GM12878 (cell line): Measurements from ENCODE around the gene SHPK. TPM values are rescaled to one million over a fixed set of nuclear protein-coding genes. Genes with fewer than 3 reads are reported as not detected.

Experiments used
- ATAC-seq: fragments of 200-7000 bp; cut with Tn5 transposase; 3 replicates; pipeline ENCODE4 v1.9.1; 2020; ENCODE audit warnings: mild to moderate bottlenecking, moderate library complexity
- BruUV-seq: library from RNA; stranded (reverse); fragments of 400-500 nt; replicated peaks from 2 replicates; lab custom pipeline; 2021; lab: Mats Ljungman, UMichigan
- CTCF ChIA-PET: fragments of 300-600 bp; sonication (Branson Sonifier 250); formaldehyde crosslinking; extraction: SDS; loops from one replicate; lab custom pipeline; 2021; ENCODE audit warnings: inconsistent platforms; lab: Yijun Ruan, JAX
- POLR2A ChIA-PET: fragments of 350-600 bp; formaldehyde crosslinking; extraction: SDS; loops from one replicate; lab custom pipeline; 2021; ENCODE audit warnings: inconsistent platforms; lab: Charles Lee
- RAD21 ChIA-PET: fragments of 300-600 bp; sonication (Branson Sonifier 250); formaldehyde crosslinking; loops from one replicate; lab custom pipeline; 2023; ENCODE audit warnings: antibody characterized with exemption; ENCODE audit not compliant: unreplicated experiment; lab: Charles Lee
- SMC1A ChIA-PET: fragments of 300-600 bp; sonication (Branson Sonifier 250); formaldehyde crosslinking; loops from one replicate; lab custom pipeline; 2023; ENCODE audit not compliant: unreplicated experiment, uncharacterized antibody; lab: Charles Lee
- DNase-seq: peaks from one replicate; pipeline ENCODE4 v3.0.0-alpha.2; 2011; ENCODE audit warnings: low read depth, low spot score
- FAIRE-seq: peaks from 3 replicates; lab custom pipeline; 2011; peaks lifted over from hg19 to GRCh38; lab: Jason Lieb, UNC
- H2AFZ ChIP-seq: 2 replicates; pipeline ENCODE4 v1.6.0; 2011; ENCODE audit warnings: low read depth, low read length, control low read depth; ENCODE audit not compliant: control insufficient read depth
- H3K27ac ChIP-seq: 2 replicates; pipeline ENCODE4 v1.5.1; 2011; ENCODE audit warnings: control low read depth; ENCODE audit not compliant: control insufficient read depth, insufficient read depth
- H3K27me3 ChIP-seq, 2 experiments: replicated peaks in 1 of 2; 2 replicates each; pipeline versions ENCODE4 v1.6.0 to v1.6.1; 2011; ENCODE audit warnings: low read length in 1 of 2; ENCODE audit not compliant: control insufficient read depth in 2 of 2, insufficient read depth in 2 of 2
- H3K36me3 ChIP-seq, 2 experiments: 2 replicates each; pipeline ENCODE4 v1.5.1; 2011; ENCODE audit warnings: low read length in 1 of 2; ENCODE audit not compliant: control insufficient read depth in 2 of 2, insufficient read depth in 2 of 2
- H3K4me1 ChIP-seq: 2 replicates; pipeline ENCODE4 v1.6.1; 2011; ENCODE audit warnings: mild to moderate bottlenecking, low read length, moderate library complexity, mixed read lengths; ENCODE audit not compliant: control insufficient read depth, insufficient read depth
- H3K4me2 ChIP-seq: 2 replicates; pipeline ENCODE4 v1.6.0; 2011; ENCODE audit warnings: control low read depth; ENCODE audit not compliant: control insufficient read depth, insufficient read depth
- H3K4me3 ChIP-seq: fragments of 200-600 bp; sonication (generic); 2 replicates; pipeline ENCODE4 v1.5.1; 2016
- H3K79me2 ChIP-seq: 2 replicates; pipeline ENCODE4 v1.6.0; 2011; ENCODE audit warnings: low read length; ENCODE audit not compliant: control insufficient read depth, insufficient read depth
- H3K9ac ChIP-seq: 2 replicates; pipeline ENCODE4 v1.8.0; 2011; ENCODE audit warnings: low read length, control low read depth, mixed read lengths; ENCODE audit not compliant: control insufficient read depth, insufficient read depth
- H3K9me3 ChIP-seq: replicated peaks from 3 replicates; pipeline ENCODE4 v1.5.1; 2011; ENCODE audit warnings: mild to moderate bottlenecking, low read length; ENCODE audit not compliant: control insufficient read depth, insufficient read depth
- H4K20me1 ChIP-seq: 2 replicates; pipeline ENCODE4 v1.6.0; 2011; ENCODE audit not compliant: control insufficient read depth, insufficient read depth
- CBFB ChIP-seq: IDR thresholded peaks from 2 replicates; pipeline ENCODE4 v1.6.1; 2016; ENCODE audit warnings: antibody characterized with exemption, low read depth
- CBX3 ChIP-seq: fragments of 200-600 bp; sonication (generic); IDR thresholded peaks from 2 replicates; pipeline ENCODE4 v1.6.1; 2016; ENCODE audit warnings: low read depth, borderline replicate concordance
- CREM ChIP-seq: IDR thresholded peaks from 2 replicates; pipeline ENCODE4 v1.6.1; 2014; ENCODE audit warnings: antibody characterized with exemption, low read depth
- IKZF1 ChIP-seq: fragments of 450-650 bp; conservative IDR thresholded peaks from 2 replicates; pipeline ENCODE4 v1.6.1; 2017; ENCODE audit warnings: antibody characterized with exemption, mild to moderate bottlenecking
- NFYB ChIP-seq: IDR thresholded peaks from 2 replicates; pipeline ENCODE4 v1.6.1; 2011; ENCODE audit warnings: low read depth, mild to moderate bottlenecking, low read length, improper control_type of control experiment, moderate library complexity; ENCODE audit not compliant: insufficient read depth
- POLR2AphosphoS2 ChIP-seq: IDR thresholded peaks from 2 replicates; pipeline ENCODE4 v1.6.1; 2011; ENCODE audit warnings: low read depth, mild to moderate bottlenecking, low read length, improper control_type of control experiment, moderate library complexity
- POLR2AphosphoS5 ChIP-seq: IDR thresholded peaks from 2 replicates; pipeline ENCODE4 v1.6.1; 2011; ENCODE audit warnings: mild to moderate bottlenecking, low read length, inconsistent platforms
- RAD21 ChIP-seq: IDR thresholded peaks from 2 replicates; pipeline ENCODE4 v1.6.1; 2011; ENCODE audit warnings: mild to moderate bottlenecking, low read depth, low read length, moderate library complexity; ENCODE audit not compliant: insufficient read depth
- RAD51 ChIP-seq: fragments of 450-650 bp; IDR thresholded peaks from 2 replicates; pipeline ENCODE4 v1.6.1; 2016; ENCODE audit warnings: moderate library complexity, mild to moderate bottlenecking, inconsistent platforms
- SMC3 ChIP-seq: IDR thresholded peaks from 2 replicates; pipeline ENCODE4 v1.6.1; 2011; ENCODE audit warnings: low read length, improper control_type of control experiment, borderline replicate concordance
- STAT1 ChIP-seq: fragments of 450-650 bp; conservative IDR thresholded peaks from 2 replicates; pipeline ENCODE4 v1.6.1; 2014; ENCODE audit warnings: antibody characterized with exemption, mild to moderate bottlenecking
- TAF1 ChIP-seq: IDR thresholded peaks from 2 replicates; pipeline ENCODE4 v1.6.1; 2011; ENCODE audit warnings: mild to moderate bottlenecking, low read depth, low read length, borderline replicate concordance
- TCF12 ChIP-seq: IDR thresholded peaks from 2 replicates; pipeline ENCODE4 v1.6.1; 2011; ENCODE audit warnings: low read depth, mild to moderate bottlenecking, low read length
- ZBED1 ChIP-seq: IDR thresholded peaks from 2 replicates; pipeline ENCODE4 v1.6.1; 2016; ENCODE audit warnings: borderline replicate concordance
- ZNF274 ChIP-seq: IDR thresholded peaks from one replicate; pipeline ENCODE4 v1.8.0; 2011; ENCODE audit not compliant: insufficient read length, insufficient read depth
- WGBS: methylation state at CpG from one replicate; pipeline ENCODE4 v1.1.6; 2016; ENCODE audit warnings: low lambda C conversion rate; ENCODE audit not compliant: insufficient replicate concordance, insufficient coverage; ENCODE audit errors: missing lambda C conversion rate; 5-methylcytosine and 5-hydroxymethylcytosine counted together
- in situ Hi-C: fragments of 300-500 bp; cut with MboI; formaldehyde crosslinking; loops from 9 replicates; pipeline ENCODE4 v1.14.3; 2018; ENCODE audit warnings: mixed read lengths
- intact Hi-C: fragments of 100-400 bp; cut with micrococcal nuclease; formaldehyde crosslinking; loops from one replicate; pipeline ENCODE4 v1.14.2; 2022; ENCODE audit not compliant: unreplicated experiment
- polyA plus RNA-seq, 11 experiments: library from polyadenylated mRNA; depleted of rRNA in 4 of 11; unstranded in 6 of 11; stranded (reverse) in 5 of 11; fragments of >200 nt; fragmentation: Nextera tagmentation in 4 of 11; fragmentation: Illumina TruSeq in 1 of 11; extraction: Ambion mirVana in 4 of 11; extraction: Trizol in 1 of 11; gene quantifications; 1 replicate in 1 of 11; 2 replicates in 10 of 11; pipeline versions ENCODE4 v1.2.1 to v1.2.3, GENCODE V29; 2011 to 2016; ENCODE audit warnings: inconsistent platforms in 2 of 11, missing spikeins in 2 of 11, low read depth in 1 of 11
- total RNA-seq, 4 experiments: library from RNA; depleted of rRNA in 3 of 4; stranded (reverse); fragments of >200 nt in 3 of 4; fragmentation: Illumina TruSeq in 1 of 4; extraction: Trizol in 1 of 4; gene quantifications; 2 replicates each; pipeline versions ENCODE4 v1.2.1 to v1.2.3, GENCODE V29; 2013 to 2021
- TF ChIP-seq, protein P1 (sequence below): IDR thresholded peaks from 2 replicates; pipeline ENCODE4 v1.6.1; 2011; ENCODE audit warnings: low read depth, mild to moderate bottlenecking, low read length, moderate library complexity, borderline replicate concordance; ENCODE audit errors: extremely low read depth
- TF ChIP-seq, protein P2 (sequence below): fragments of 450-650 bp; conservative IDR thresholded peaks from 2 replicates; pipeline ENCODE4 v1.6.1; 2017; ENCODE audit warnings: mild to moderate bottlenecking, moderate library complexity

Gene SHPK
- total and polyA plus RNA-seq, 10 of the 15 experiments (the other 5 are each of a cell fraction or from before 2014, with no cell fraction given), result 1.7 to 16.6 (median 12.9) TPM

DNA sequence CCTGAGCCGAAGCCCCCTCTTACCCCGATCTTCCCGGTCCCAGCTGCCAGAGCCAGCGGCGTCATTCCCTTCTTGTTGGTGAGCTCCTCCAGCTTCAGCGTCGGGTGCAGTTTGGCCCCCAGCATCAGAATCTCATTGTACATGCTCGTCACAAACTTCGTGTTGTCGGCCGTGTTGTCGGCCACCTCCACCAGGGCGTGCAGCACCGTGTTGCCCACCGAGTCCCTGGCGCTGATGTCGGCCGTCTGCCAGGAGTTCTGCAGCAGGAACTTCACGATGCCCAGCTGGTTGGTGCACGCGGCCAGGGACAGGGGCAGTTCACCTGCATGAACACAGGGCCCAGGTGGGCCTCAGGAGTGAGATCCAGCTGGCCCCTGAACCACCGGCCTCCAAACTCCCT, 46.3 kb downstream of the SHPK start:
- DNase-seq (no peak), FAIRE-seq (no peak), ATAC-seq (no peak)
- ChIA-PET POLR2A (no interaction called here), SMC1A (no interaction called here), RAD21 (no interaction called here), CTCF (no interaction called here)
- TF ChIP-seq SMC3 (no peak), POLR2AphosphoS5 (no peak), NFYB (no peak), CBX3 (no peak), POLR2AphosphoS2 (no peak), TCF12 (no peak), STAT1 (no peak), CREM (no peak), RAD51 (no peak), TAF1 (no peak), ZBED1 (no peak), CBFB (no peak), IKZF1 (no peak), ZNF274 (no peak), RAD21 (no peak)
- TF ChIP-seq, protein P1, sequence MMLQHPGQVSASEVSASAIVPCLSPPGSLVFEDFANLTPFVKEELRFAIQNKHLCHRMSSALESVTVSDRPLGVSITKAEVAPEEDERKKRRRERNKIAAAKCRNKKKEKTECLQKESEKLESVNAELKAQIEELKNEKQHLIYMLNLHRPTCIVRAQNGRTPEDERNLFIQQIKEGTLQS, result no peak
- TF ChIP-seq, protein P2, sequence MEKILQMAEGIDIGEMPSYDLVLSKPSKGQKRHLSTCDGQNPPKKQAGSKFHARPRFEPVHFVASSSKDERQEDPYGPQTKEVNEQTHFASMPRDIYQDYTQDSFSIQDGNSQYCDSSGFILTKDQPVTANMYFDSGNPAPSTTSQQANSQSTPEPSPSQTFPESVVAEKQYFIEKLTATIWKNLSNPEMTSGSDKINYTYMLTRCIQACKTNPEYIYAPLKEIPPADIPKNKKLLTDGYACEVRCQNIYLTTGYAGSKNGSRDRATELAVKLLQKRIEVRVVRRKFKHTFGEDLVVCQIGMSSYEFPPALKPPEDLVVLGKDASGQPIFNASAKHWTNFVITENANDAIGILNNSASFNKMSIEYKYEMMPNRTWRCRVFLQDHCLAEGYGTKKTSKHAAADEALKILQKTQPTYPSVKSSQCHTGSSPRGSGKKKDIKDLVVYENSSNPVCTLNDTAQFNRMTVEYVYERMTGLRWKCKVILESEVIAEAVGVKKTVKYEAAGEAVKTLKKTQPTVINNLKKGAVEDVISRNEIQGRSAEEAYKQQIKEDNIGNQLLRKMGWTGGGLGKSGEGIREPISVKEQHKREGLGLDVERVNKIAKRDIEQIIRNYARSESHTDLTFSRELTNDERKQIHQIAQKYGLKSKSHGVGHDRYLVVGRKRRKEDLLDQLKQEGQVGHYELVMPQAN, result no peak
- Histone ChIP-seq H3K4me1 (no peaks in the 10 kb centered on the region), H4K20me1 (no peaks in the 10 kb centered on the region), H3K9me3 (no peaks in the 10 kb centered on the region), H3K27me3 (no peaks in the 10 kb centered on the region), H2AFZ (no peak overlapping the region), H3K4me3 (no peak overlapping the region), H3K27ac (no peak overlapping the region), H3K36me3 (no peaks in the 10 kb centered on the region; a peak in 1 of 4 replicates), H3K4me2 (no peak overlapping the region), H3K9ac (no peak overlapping the region), H3K79me2 (no peaks in the 10 kb centered on the region)
- in situ Hi-C loops (no loop called here), intact Hi-C loops (no loop called here)
- BruUV-seq, result no TSS peak
- 95% methylated on average over 22 of the region's 22 CpGs for WGBS
